ENCODE data around the gene DNM3. TPM values are rescaled to one million over a fixed set of nuclear protein-coding genes. Genes with fewer than 3 reads are reported as not detected.

DNM3 gene
- total and polyA plus RNA-seq, 10 of the 15 experiments (the other 5 are each of a cell fraction or from before 2014, with no cell fraction given) = 0.03 to 1.5 (median 0.08) TPM; not detected in 3

- no peak for TF ChIP-seq EP300 (IDR thresholded peaks at IDR 0.05; ENCODE audit: borderline replicate concordance in 1 of 2, control insufficient read depth in 1 of 2, low read depth in 2 of 2, low read length in 2 of 2)
- TF ChIP-seq EGR1 (IDR thresholded peaks at IDR 0.05; ENCODE audit: borderline replicate concordance in 1 of 2, low read depth in 2 of 2, low read length in 2 of 2) = no peak
- TF ChIP-seq E2F4 (IDR thresholded peaks at IDR 0.05; ENCODE audit: low read depth, low read length) = no peak
- no peak for TF ChIP-seq RELA (IDR thresholded peaks at IDR 0.05; ENCODE audit: borderline replicate concordance, partially characterized antibody)
- TF ChIP-seq GABPA (IDR thresholded peaks at IDR 0.05; ENCODE audit: low read depth) = no peak
- no peak for TF ChIP-seq PBX3 (IDR thresholded peaks at IDR 0.05; ENCODE audit: insufficient replicate concordance, low read depth, low read length)
- TF ChIP-seq BACH1 (IDR thresholded peaks at IDR 0.05; ENCODE audit: borderline replicate concordance) = no peak
Measured at GRCh38 chr1:171852272-171852671, 11.0 kb downstream of the DNM3 start (continued).

GRCh38 chr1:171855381-171855780, 14.1 kb downstream of the DNM3 start:
- no peak for TF ChIP-seq PAX5 (IDR thresholded peaks at IDR 0.05; ENCODE audit: borderline replicate concordance, low read depth, low read length)
- TF ChIP-seq, protein P1, sequence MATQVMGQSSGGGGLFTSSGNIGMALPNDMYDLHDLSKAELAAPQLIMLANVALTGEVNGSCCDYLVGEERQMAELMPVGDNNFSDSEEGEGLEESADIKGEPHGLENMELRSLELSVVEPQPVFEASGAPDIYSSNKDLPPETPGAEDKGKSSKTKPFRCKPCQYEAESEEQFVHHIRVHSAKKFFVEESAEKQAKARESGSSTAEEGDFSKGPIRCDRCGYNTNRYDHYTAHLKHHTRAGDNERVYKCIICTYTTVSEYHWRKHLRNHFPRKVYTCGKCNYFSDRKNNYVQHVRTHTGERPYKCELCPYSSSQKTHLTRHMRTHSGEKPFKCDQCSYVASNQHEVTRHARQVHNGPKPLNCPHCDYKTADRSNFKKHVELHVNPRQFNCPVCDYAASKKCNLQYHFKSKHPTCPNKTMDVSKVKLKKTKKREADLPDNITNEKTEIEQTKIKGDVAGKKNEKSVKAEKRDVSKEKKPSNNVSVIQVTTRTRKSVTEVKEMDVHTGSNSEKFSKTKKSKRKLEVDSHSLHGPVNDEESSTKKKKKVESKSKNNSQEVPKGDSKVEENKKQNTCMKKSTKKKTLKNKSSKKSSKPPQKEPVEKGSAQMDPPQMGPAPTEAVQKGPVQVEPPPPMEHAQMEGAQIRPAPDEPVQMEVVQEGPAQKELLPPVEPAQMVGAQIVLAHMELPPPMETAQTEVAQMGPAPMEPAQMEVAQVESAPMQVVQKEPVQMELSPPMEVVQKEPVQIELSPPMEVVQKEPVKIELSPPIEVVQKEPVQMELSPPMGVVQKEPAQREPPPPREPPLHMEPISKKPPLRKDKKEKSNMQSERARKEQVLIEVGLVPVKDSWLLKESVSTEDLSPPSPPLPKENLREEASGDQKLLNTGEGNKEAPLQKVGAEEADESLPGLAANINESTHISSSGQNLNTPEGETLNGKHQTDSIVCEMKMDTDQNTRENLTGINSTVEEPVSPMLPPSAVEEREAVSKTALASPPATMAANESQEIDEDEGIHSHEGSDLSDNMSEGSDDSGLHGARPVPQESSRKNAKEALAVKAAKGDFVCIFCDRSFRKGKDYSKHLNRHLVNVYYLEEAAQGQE (IDR thresholded peaks at IDR 0.05; ENCODE audit: low read depth, low read length) = no peak
- no peak for DNase-seq (ENCODE audit: low read depth, low spot score)
- no peaks in the 10 kb centered on the region for H3K36me3 ChIP-seq (ENCODE audit: control insufficient read depth in 2 of 2, insufficient read depth in 2 of 2, low read length in 1 of 2)
- H2AFZ ChIP-seq (ENCODE audit: control insufficient read depth, low read depth, low read length) = no peak overlapping the region
- H3K4me2 ChIP-seq (ENCODE audit: control insufficient read depth, insufficient read depth) = no peak overlapping the region
- ChIA-PET CTCF (interaction anchor here (0.7 to 1.1 kb wide), 2 partner anchors 55 to 210 kb away, joined by 3 read pairs; no protein-coding TSS in a partner anchor), POLR2A (no interaction called here), RAD21 (ENCODE audit: unreplicated experiment) (no interaction called here), SMC1A (ENCODE audit: uncharacterized antibody, unreplicated experiment) (no interaction called here)
- H4K20me1 ChIP-seq (ENCODE audit: control insufficient read depth, insufficient read depth) = no peaks in the 10 kb centered on the region
- no peak overlapping the region for H3K9ac ChIP-seq (ENCODE audit: control insufficient read depth, insufficient read depth, low read length)
- no peaks in the 10 kb centered on the region for H3K27me3 ChIP-seq (replicated peaks in 1 of 2; ENCODE audit: control insufficient read depth in 2 of 2, insufficient read depth in 2 of 2, low read length in 1 of 2)
- intact Hi-C loops (cut with micrococcal nuclease; ENCODE audit: unreplicated experiment) = no loop called here
- H3K4me1 ChIP-seq (ENCODE audit: control insufficient read depth, insufficient read depth, low read length) = no peaks in the 10 kb centered on the region
- no peaks in the 10 kb centered on the region for H3K9me3 ChIP-seq (replicated peaks; ENCODE audit: control insufficient read depth, insufficient read depth, low read length)
- no TSS peak for BruUV-seq (replicated peaks)
- H3K79me2 ChIP-seq (ENCODE audit: control insufficient read depth, insufficient read depth, low read length) = no peaks in the 10 kb centered on the region
- ATAC-seq = no peak
- WGBS (ENCODE audit: insufficient coverage, insufficient replicate concordance, low lambda C conversion rate, missing lambda C conversion rate) = 59% methylated on average over 1 of the region's 1 CpG
- H3K4me3 ChIP-seq = no peak overlapping the region
- in situ Hi-C loops (cut with MboI) = no loop called here
- no peak overlapping the region for H3K27ac ChIP-seq (ENCODE audit: control insufficient read depth, insufficient read depth)
- no peak for FAIRE-seq

Measured in GM12878 (cell line).